ENCODE measurements around the gene FICD.
"Not testable (repeated sequence)": the region's sequence is repeated elsewhere in the genome, so short reads cannot be mapped to it uniquely, and the experiment has no call there.

The FICD gene

DNA sequence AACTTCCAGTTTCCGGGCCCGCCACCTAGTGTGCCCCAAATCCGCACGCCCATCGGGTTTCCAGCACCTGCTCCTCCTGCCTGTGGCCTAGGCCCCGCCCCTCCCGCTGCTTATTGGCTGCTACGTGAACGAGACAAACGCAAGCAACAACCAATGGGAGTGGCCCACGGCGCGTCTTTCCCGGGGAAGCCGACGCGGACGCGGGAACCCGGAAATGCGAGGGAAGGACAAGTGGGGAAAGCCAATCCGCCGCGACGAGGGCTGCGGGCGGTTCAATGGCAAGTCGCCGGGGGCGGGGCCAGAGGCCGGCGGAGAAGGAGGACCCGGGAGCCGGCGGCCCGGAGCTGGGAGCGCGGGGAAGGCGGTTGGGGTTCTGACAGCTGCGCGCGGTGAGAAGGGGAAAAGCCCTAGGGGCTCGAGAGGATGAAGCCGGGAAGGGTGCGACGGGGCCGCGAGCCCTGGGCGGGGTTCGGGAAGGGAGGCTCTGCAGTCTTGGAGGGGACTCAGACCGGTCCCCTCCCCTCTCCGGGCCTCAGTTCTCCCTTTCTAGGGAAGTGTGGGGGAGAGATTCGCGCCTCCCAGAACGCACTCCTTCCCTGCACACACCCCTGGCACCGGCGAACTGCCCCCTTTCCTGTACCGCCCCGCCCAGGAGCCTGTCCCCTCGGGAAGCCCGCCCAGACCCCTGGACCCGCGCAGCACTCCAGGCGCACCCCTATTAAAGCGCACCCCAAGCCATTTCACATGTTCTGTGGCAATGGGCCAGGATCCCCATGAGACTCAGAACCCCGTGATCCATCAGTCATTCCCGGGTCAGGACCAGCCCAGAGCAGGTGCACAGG is at the start of gene FICD:
FICD (plus strand) TSS at position 305 of the 842 bp plus-strand sequence. CDS start 1,696 bp downstream, outside the sequence.
- ATAC-seq (peak; percentile 93), DNase-seq (peak; percentile 99)

DNA sequence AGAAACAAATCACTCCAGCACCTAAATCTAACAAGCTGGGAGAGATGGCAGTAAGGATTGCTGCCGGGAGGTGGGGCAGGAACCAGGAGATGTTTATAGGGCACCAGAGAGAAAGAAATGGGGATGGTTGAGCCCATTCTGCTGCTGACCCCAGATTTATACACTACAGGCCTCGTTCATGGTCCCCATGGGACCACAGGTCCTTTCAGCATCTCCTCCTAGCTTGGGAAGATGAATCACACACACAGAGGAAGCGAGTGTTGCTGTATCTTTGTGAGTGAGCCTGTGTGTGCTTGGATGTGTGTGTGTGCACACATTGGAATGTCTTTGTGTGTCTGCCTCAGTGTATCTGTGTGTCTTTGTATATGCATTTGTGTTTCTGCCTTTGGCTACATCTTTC is 49.7 kb upstream of the FICD start:
- no peak for DNase-seq
- no peak for ATAC-seq

DNA sequence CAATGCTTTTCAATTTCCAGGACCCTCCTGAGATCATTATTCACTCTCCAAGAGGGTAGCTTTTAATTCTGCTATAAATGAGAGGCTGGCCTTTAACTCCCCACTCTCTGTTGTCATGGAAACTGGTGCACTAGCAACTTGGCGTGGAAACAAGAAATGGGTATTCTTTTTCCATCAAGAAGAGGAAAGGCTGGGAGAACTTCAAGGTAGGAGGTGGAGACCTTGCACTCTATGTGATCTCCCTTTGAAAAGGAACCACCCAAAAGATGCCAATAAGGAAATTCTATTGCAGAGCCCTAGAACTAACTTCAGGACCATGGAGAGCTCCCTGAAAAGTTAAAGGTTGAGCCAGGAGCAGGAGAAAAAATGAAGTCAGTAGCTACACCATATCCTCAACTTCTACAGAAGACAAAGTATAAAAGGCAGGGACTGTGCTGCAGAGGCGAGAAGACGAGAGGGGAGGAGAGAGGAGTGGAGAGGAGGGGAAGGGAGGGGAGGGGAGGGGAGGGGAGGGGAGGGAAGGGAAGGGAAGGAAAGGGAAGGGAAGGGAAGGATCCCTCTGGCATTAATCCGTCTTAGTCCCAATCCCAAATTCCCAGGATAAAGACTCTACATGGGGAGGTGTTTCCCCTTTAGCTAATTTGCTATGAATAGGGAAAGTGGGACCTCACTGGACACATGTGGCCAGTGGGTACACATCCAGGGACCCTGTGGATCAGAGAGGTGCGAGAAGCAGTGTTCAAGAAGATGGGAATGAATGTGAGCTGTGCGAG is 46.7 kb upstream of the FICD start:
- DNase-seq: peak; percentile 6
- ATAC-seq: no peak

- DNase-seq: no peak
- ATAC-seq: no peak
Observed at GRCh38 chr12:108473400-108474055, 41.5 kb upstream of the FICD start.

DNA sequence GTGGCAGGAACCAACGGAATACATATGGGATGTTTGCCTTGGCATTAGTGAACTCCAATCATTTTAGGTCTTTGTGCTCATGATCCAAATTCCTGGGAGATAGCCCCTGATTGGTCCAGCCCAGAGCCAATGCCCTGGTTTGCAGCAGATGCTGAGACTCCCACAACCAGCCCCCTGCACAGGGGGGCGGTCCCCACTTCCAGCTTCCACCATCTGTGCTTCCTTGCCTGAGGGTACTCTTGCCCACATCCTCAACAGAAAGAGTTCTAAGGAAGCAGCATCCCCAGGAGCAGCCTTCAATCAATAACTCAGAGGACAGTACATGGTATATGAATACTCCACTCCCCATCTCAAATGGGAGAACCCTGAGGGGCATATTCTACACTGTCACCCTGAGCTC is 39.7 kb upstream of the FICD start:
- ATAC-seq (no peak), DNase-seq (no peak)

- ATAC-seq: no peak
Observed at GRCh38 chr12:108477055-108477880, 37.8 kb upstream of the FICD start.

DNA sequence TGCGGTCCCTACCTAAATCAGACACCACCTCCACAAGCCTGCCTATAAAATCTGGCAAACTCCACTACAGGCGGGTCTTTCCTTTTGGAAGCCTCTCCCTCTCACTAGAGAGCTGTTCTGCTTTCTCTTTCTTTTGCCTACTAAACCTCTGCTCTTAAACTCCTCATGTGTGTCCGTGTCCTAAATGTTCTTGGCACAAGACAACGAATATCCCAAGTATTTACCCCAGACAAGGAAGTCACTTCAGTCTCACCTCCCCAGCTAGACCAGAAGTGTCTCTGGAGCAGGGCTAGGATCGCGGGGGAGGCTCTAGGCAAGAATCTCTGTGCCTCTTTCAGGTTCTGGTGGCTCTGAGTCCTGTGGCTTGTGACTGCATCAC is 37.2 kb upstream of the FICD start:
- no peak for ATAC-seq
- DNase-seq: no peak

More at GRCh38 chr12:108477055-108477880, 37.8 kb upstream of the FICD start:
- DNase-seq: no peak

GRCh38 chr12:108478611-108479206 is 36.4 kb upstream of the FICD start:
- no peak for DNase-seq
- no peak for ATAC-seq

GRCh38 chr12:108479364-108480070 is 35.6 kb upstream of the FICD start:
- DNase-seq: no peak
- ATAC-seq: peak; percentile 36

DNA sequence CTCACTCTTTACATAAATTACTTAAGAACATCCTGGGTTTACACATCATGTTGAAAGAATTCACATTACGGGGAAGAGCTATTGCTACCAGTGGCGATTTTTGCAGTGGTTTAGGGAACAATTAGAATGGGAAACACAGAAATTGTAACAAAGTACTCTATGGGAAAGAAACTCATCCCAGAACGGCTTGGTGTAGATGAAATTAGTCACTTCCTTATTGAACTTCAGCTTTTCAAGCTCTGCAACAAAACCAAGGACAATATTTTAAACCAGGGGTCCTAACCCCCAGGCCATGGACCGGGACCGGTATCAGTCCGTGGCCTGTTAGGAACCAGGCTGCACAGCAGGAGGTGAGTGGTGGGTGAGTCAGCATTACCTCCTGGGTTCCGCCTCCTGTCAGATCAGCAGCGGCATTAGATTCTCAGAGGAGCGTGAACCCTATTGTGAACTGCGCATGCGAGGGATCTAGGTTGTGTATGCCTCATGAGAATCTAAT is 32.3 kb upstream of the FICD start:
- ATAC-seq: no peak
- DNase-seq: no peak

DNA sequence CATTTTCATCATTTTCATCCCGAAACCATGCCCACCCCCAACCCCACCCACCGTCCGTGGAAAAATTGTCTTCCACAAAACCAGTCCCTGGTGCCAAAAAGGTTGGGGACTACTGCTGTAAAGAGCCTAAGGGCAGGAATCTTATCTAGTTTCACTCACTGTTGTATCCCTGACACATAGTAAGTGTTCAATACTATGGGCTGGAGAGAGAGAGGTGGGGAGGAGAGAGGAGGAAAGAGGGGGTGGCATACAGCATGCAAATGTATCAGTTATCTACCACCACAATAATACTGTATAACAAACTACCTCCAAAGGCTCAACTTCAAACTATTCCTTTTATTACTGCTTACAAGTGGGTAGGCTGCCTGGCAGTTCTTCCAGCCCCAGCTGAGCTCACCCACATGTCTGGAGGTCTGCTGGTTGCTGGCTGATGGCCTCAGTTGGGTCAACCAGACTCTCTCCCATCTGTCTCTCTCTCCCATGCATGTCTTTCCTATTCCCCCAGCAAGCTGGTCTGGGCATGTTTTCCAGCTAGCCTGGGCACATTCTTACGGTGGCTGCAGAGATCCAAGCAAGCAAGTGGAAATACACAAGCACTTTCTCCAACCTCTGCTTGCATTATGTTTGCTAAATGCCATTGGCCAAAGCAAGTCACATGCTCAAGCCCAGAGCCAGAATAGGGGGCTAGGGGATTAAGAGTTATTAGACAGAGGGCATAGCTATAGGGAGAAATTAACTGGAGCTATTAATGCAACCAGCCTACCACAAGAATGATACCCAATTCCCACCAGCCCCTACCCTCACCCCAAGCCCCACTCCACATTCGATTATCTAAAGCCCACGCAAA is 31.6 kb upstream of the FICD start:
- ATAC-seq (no peak), DNase-seq (no peak)

DNA sequence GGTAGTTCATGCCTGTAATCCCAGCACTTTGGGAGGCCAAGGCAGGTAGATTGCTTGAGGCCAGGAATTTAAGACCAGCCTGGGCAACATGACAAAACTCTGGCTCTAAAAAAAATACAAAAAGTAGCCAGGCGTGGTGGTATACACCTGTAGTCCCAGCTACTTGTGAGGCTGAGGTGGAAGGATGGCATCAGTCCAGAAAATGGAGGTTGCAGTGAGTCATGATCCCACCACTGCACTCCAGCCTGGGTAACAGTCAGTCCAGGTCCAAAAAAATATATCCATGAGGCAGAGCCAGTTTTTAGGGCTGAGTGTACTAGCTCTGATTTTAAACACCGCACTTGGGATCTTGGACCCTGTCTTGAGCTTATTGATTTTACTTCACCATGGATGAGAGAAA is 30.6 kb upstream of the FICD start:
- DNase-seq (no peak), ATAC-seq (no peak)

- DNase-seq (no peak), ATAC-seq (no peak)
Observed at GRCh38 chr12:108484845-108485244, 30.2 kb upstream of the FICD start.

DNA sequence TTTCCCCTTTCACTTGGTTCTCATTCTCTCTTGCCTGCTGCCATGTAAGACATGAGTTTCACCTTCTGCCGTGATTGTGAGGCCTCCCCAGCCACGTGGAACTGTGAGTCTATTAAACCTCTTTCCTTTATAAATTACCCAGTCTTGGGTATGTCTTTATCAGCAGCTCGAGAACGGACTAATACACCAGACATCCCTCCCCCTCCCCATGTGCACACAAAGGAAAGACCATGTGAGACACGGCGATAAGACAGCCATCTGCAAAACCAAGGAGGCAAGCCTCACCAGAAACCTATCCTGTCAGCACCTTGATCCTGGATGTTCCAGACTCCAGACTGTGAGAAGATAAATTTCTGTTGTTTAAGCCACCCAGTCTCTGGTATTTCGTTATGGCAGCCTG is 29.7 kb upstream of the FICD start:
- not testable (repeated sequence) for ATAC-seq, DNase-seq

- not testable (repeated sequence) for DNase-seq, ATAC-seq
Observed at GRCh38 chr12:108487029-108487428, 28.0 kb upstream of the FICD start.

DNA sequence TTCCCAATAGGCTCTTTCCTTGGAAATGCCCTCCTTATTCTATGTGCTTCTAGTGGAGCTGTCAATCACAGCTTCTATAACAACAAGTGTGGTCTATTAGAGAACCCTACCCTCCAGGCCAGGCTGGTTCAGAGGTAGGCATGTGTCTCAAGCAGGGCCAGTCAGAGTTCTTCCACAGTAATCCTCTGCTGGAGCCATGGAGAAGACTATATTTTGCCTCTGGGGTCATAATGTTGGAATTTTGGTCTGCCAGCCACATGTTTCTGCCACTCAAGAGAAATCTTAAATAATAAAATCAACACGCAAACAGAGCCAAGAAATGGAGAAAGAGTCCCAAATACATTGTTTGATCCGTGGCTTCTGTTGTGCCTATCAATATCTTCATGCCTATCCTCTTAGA is 23.8 kb upstream of the FICD start:
- DNase-seq: no peak
- ATAC-seq: no peak

GRCh38 chr12:108495054-108495453 is 20.0 kb upstream of the FICD start:
- DNase-seq: peak; percentile 47
- ATAC-seq: no peak

DNA sequence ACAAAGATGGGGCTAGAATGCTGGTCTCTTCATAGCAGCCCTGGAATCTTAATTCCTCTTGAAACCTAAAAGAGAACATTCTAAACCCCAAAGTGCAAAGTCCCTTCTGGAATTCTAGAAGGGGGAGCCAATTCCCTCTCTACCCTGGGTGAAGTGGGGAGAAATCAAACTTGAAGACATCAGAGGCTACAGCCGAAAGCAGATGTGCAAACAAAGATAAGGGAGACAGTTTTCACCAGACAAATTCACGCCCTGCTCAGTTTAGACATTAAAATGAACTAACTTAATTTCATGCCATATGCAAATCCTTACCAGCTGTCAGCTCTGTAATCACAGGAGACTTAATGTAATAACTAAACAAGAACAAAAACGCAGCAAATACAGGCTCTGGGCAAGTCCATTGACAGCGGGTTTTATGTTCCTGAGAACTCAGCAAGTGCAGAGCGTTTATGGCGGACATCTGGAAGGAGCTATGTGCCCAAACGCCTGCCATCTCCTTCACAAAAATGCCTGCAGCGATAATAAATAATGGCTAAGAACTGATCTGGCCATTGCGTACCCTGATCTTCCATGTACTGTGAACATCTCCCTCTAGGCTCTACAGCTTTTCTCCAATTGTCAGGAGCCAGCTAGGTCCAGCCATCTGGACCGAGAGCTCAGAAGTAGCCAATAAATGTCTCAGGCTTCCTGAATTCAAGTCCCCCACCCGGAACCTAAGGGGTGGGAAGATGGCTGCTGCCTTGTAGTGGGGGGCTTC is 19.1 kb upstream of the FICD start:
- DNase-seq (no peak), ATAC-seq (no peak)

DNA sequence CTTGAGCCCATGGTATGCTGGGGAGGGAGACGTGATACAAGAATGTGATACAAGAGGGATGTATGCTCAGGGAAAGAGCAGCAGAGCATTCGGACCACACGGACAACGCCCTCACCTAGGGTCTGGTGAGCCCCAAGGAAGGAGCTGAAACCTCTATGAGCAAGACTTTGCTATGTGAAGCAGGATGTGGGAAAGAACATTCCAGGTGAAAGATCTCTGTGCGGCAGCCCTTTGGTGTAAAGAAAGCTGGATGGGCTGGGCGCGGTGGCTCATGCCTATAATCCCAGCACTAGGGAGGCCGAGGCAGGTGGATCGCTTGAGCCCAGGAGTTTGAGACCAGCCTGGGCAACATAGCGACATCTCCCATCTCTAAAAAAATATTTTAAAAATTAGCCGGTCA is 16.9 kb upstream of the FICD start:
- no peak for ATAC-seq

More for the DNA sequence above, 16.9 kb upstream of the FICD start:
- no peak for DNase-seq

All from stimulated activated naive CD8-positive, alpha-beta T cell treated with anti-CD3 and anti-CD28 coated beads, Interleukin-15, Interleukin-2, amounts not matched to agents 100 U/mL and 50 U/mL, for 24 hours (primary cell).